HG03354 (cell line): Measurements from ENCODE around the gene CKLF.

ENCODE experiments used
- ATAC-seq: cut with Tn5 transposase; IDR thresholded peaks from one replicate; pipeline ENCODE4 v1.9.1; 2021; ENCODE audit warnings: mild to moderate bottlenecking; ENCODE audit not compliant: unreplicated experiment, poor library complexity, severe bottlenecking

Gene CKLF

DNA sequence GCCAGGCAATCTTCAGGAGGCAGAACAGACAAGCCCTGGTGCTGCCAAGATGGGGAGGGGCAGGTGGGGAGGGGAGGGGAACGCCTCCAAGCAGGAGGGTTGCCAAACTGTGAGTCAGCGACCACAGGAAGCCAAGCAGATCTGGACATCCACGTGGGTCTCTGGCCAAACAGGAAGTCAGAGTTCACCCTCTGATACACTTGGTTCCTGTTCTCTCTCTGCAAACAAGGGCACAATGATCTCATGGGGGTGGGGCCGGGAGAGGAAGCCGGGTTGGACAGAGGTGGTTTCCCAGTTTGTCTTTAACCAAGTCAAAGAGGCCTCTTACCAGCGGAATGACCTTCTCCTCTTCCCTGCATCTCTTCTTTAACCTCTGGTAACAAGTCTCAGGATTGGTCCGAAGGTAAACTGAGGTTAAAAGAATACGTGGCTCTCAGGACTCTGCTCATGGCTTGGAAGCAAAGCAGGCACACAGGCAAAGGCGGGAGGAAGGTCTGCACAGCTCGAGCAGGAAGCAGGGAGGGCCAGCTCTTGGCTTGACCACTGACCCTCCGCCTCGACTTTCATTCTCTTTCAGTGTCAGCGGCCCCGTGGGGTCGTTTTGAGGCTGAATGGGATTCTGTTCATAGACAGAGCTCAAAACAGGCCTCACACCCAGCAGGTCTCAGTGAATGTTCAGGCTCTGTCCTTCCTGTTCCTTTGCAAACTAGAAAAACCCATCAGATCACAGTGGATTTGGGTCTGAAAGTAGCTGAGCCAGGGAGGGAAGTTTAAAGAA is 35.4 kb upstream of the CKLF start:
- peak; percentile 98 for ATAC-seq

DNA sequence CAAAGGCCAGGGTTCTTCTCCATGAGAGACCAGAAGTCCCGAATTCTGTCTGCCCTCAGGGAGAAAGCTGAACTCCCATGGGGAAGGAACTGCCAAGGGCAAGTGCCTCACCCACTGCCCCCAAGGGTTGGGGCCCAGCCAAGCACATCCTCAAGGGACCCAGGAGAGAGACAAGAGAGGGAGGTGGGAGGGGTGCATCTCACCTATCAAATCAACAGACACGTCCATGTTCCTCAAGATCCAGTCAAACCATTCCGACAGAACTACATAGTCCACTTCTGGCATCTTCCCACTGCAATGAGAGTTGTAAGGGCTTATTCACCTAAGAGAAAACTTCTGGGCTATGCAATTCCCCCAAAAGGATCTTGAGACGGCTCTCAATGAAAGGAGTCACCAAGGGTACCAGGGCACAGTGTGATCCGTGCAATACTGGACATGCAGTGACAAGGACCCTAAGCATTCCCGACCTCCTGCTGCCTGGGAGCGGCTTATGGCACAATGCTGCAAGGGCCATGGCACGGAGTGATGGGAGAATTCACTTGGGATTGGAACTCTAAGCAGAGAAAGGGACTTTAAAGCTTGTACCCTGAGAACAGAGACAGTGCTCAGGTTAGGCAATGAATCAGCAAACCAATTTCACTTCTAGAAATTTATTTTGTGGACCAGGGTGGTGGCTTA is 34.7 kb upstream of the CKLF start:
- ATAC-seq = no peak

- ATAC-seq = no peak
These were observed 32.6 kb upstream of the CKLF start for GRCh38 chr16:66519482-66520373.

- ATAC-seq = no peak
These were observed 31.8 kb upstream of the CKLF start for GRCh38 chr16:66520406-66521170.

DNA sequence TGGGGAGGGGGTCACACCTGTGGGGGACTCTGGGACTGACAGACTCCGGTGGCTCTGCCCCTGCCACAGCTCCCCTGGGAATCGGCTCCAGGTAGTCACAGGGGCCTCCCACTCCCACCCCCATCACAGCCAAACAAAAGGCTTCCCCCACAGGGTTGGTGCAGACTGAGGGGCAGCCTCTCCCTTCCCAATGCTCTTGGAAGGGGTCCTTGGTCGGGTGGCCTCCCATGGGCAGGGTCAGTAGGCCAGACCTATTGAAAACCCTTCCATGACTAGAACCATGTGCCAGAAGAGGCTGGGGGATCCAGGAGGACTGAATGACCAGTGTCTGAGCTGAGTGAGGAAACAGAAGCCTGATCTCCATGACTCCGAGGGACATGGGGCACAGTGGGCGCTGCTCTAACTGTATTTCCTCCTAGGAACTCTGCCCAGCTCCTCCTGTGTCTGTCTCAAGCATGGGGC is 31.1 kb upstream of the CKLF start:
- no peak for ATAC-seq

DNA sequence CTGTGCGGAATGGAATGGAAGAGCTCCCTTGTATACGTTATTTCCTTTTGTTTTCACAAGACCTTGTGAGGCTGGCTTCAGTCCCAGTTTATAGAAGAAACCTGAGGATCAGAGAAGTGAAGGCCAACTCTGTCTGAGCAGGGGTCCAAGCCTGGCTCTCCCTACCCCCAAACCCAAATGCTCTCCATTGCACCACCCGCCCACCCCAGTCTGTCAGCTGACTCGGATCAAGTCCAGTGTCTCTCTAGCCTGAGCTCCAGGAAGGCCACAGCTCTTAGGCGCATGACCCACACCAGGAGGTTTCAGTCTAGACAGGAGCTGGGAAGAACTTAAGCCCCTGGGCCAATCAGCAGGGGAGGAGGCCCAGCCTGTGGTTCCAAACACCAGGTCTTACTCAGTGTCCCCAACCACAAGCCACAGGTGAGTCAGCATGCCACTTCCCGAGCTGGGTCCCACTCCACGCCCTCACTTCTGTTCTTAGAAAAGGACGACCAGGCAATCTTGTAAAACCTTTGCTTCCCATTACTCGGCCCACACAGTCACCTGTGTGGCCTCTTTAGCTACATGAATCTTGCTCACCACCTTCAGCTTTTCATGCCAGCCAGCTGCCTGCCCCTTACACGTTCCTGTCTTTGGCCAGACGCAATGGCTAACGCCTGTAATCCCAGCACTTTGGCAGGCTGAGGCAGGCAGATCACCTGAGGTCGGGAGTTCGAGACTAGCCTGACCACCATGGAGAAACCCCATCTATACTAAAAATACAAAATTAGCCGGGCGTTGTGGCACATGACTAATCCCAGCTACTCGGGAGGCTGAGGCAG is 30.2 kb upstream of the CKLF start:
- peak; percentile 40 for ATAC-seq

- no peak for ATAC-seq
These were observed 29.4 kb upstream of the CKLF start for GRCh38 chr16:66522816-66523590.

DNA sequence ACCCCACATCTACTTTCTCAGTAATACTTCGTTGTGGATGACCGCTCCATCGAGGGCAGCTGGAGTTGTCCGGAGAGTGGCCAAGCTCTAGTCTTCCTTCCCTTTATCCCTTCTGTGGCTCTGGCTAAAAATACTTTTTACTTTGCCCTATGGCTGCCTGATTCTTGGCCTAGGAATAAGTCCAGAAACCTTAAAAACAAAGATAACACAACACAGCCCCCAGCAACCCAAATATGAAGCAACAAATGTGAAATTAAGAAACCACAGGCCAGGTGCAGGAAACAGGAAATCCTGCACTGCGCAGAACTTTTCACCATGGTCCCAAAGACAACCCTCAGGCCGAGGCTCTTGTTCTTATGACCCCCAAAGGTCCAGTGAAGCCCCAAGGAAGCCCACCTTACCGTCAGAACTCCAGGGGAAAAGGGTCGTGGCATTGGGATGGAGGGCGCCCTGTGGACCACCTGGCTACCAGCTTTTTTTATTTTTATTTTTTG is 28.5 kb upstream of the CKLF start:
- ATAC-seq = peak; percentile 66

GRCh38 chr16:66524601-66525164 is 27.7 kb upstream of the CKLF start:
- peak; percentile 69 for ATAC-seq

DNA sequence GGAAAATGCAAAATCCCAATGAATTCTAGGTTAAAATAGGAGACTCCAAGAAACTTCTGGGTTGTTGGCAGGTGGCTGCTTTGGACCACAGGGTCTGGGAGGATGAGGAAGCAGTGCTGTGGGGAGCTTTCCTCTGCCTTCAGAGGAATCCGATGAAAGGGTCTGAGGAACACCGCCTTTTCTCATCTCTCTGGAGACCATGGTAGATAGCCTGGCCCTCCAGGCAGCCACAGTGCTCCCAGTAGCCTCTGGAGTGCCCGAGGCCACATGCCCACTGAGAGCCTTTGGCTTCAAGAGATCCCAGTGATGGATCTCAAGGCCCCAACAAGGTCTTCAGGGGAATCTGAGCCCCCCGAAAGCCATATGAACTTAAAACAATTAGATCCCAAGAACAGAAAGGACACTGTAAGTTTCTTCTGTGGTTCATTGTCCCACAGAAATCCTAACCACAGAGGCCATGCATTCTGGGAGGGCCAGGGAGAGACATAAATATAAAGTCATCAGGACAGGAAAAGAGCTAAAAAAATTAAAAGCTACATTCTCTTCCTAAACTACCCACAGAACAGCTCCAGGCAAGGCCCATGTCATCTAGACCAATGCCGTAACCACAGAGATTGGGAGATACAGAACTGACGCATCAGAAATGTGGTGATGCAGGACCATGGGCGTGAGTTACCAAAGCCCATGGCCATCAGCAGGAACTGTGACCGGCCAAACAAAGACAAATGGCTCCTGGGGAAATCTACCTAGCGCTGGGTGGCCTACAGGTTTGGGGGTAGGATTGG is 26.8 kb upstream of the CKLF start:
- ATAC-seq = no peak

GRCh38 chr16:66528294-66528693 is 24.1 kb upstream of the CKLF start:
- no peak for ATAC-seq

- ATAC-seq = no peak
These were observed 22.9 kb upstream of the CKLF start for GRCh38 chr16:66529475-66529874.

GRCh38 chr16:66534376-66534799 is 18.0 kb upstream of the CKLF start:
- no peak for ATAC-seq

- no peak for ATAC-seq
These were observed 15.9 kb upstream of the CKLF start for GRCh38 chr16:66536525-66536924.

- no peak for ATAC-seq
These were observed 15.1 kb upstream of the CKLF start for GRCh38 chr16:66537236-66537635.

- ATAC-seq = no peak
These were observed 13.5 kb upstream of the CKLF start for GRCh38 chr16:66538910-66539309.
